SH-SY5Y (cell line): Measurements from ENCODE around the gene SLC9A4.

Experiments used
- GATA2 ChIP-seq: IDR thresholded peaks from 2 replicates; pipeline ENCODE4 v1.6.1; 2011; ENCODE audit warnings: mild to moderate bottlenecking, low read depth, low read length
- GATA3 ChIP-seq: IDR thresholded peaks from 2 replicates; pipeline ENCODE4 v1.6.1; 2011; ENCODE audit warnings: low read depth, mild to moderate bottlenecking, low read length, moderate library complexity

- TF ChIP-seq GATA3 = no peak
- no peak for TF ChIP-seq GATA2
Measured at GRCh38 chr2:102470168-102470567, 2.9 kb upstream of the SLC9A4 start.
